Measurements from ENCODE around the gene LYSMD2.

The LYSMD2 gene

DNA sequence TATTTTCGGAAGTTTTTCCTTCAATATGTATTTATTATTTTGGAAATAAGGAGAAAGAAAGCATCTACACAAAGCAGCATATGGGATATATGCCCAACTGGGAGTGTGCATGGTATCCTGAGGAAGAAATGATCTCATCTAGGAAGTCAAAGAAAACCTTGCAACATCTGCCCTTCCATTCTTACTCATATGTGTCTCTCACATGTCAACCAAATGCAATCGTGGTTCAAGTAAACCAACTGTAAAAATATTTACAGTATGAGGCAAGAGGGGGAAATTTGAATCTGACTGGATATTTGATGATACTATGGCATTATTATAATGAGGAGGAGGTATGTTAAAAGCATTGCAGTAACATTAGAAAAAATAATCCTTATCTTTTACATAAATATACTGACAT is 59.4 kb downstream of the LYSMD2 start:
- Mint-ChIP-seq H3K9me3 (ENCODE audit: low read depth) (peaks cover 7% of the 10 kb centered on the region), H3K4me3 (no peak overlapping the region), H3K27me3 (peaks cover 23% of the 10 kb centered on the region), H3K36me3 (no peaks in the 10 kb centered on the region), H3K4me1 (ENCODE audit: low read depth) (peaks cover 1% of the 10 kb centered on the region), H3K27ac (no peak overlapping the region)

DNA sequence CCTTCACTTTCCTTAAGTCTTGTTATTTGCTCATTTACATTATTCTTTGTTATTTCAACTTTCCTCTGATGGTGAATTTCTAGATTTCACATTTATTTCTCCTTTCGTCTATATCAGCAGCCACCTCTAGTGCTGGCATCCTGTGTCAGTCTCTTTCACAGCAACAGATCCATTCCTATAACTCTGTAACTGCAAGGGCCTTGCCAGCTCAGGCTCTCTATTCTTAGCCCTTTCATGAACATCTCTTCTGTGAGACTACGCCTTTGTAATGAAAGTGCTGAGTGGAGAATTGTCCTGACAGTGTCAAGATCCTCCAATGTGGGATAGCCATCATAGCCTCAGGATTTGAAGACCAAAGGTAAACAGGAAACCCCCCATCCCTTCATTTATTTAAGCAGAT is 60.0 kb downstream of the LYSMD2 start:
- Mint-ChIP-seq H3K4me1 (ENCODE audit: low read depth) (peaks cover 1% of the 10 kb centered on the region), H3K27me3 (peaks cover 22% of the 10 kb centered on the region), H3K27ac (no peak overlapping the region)

DNA sequence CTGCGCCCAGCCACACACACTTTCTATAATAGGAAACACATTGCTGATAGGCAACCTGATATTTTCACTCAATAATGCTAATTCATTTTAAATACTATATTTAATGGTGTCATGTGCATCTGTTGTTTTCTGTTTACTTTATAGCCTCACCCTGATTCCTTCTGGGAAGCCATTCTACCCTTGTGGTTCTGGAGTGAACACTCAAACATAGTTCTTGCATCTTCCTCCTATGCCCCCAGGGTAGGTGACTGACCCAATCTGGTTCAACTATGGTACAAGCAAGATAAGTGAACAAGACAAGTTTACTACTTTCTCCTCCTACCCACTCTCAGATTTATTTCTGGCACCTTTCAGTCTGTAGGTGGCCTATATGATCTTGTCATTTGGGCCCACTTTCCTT is 60.4 kb downstream of the LYSMD2 start:
- no peaks in the 10 kb centered on the region for H3K36me3 Mint-ChIP-seq
- no peak overlapping the region for H3K27ac Mint-ChIP-seq
- peaks cover 1% of the 10 kb centered on the region for H3K4me1 Mint-ChIP-seq (ENCODE audit: low read depth)
- H3K27me3 Mint-ChIP-seq, result peaks cover 22% of the 10 kb centered on the region
- H3K4me3 Mint-ChIP-seq, result no peak overlapping the region
- peaks cover 7% of the 10 kb centered on the region for H3K9me3 Mint-ChIP-seq (ENCODE audit: low read depth)

More for the DNA sequence above, 60.0 kb downstream of the LYSMD2 start:
- H3K4me3 Mint-ChIP-seq, result no peak overlapping the region
- no peaks in the 10 kb centered on the region for H3K36me3 Mint-ChIP-seq
- peaks cover 7% of the 10 kb centered on the region for H3K9me3 Mint-ChIP-seq (ENCODE audit: low read depth)

DNA sequence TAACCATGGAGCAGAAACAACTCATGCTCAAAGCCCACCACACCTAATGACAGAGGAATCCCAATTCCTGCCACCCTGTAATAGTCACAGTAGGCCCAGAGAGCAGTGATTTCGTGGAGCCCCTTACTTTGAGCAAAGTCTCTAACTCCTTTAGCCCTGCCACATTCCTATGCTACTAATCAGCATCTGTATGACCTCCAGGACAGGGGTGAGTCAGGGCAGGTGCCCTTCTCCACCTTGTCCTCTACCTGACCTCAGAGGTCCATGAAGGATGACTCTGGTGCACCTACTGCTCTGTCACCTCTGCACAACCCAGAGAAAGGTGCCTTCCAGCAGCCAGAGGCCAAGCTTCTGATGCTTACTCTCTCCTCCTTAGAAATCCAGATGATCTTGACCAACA is 62.2 kb downstream of the LYSMD2 start:
- H3K36me3 Mint-ChIP-seq, result no peaks in the 10 kb centered on the region
- H3K27me3 Mint-ChIP-seq, result peaks cover 16% of the 10 kb centered on the region
- H3K4me1 Mint-ChIP-seq (ENCODE audit: low read depth), result no peaks in the 10 kb centered on the region
- H3K4me3 Mint-ChIP-seq, result no peak overlapping the region
- no peak overlapping the region for H3K27ac Mint-ChIP-seq
- peaks cover 3% of the 10 kb centered on the region for H3K9me3 Mint-ChIP-seq (ENCODE audit: low read depth)

Measured in activated naive CD8-positive, alpha-beta T cell (primary cell).